Breast epithelium (tissue), 3 donors: ENCODE measurements around the gene FOXE1.

Experiments used
- POLR2A ChIP-seq: fragments of 450-650 bp; IDR thresholded peaks from one replicate; pipeline ENCODE4 v1.6.1; 2016; ENCODE audit warnings: antibody characterized with exemption, mild to moderate bottlenecking, moderate library complexity
- POLR2AphosphoS5 ChIP-seq, 3 donors: sonication (generic); formaldehyde crosslinking; IDR thresholded peaks; one replicate each; pipeline ENCODE4 v1.6.1; 2017; ENCODE audit warnings: antibody characterized with exemption in 3 of 3
- TF ChIP-seq, protein P1 (sequence below), 3 donors: fragments of 450-650 bp; IDR thresholded peaks; one replicate each; pipeline ENCODE4 v1.5.1; 2016 to 2017; ENCODE audit warnings: antibody characterized with exemption in 3 of 3, mild to moderate bottlenecking in 3 of 3, moderate library complexity in 3 of 3

DNA sequence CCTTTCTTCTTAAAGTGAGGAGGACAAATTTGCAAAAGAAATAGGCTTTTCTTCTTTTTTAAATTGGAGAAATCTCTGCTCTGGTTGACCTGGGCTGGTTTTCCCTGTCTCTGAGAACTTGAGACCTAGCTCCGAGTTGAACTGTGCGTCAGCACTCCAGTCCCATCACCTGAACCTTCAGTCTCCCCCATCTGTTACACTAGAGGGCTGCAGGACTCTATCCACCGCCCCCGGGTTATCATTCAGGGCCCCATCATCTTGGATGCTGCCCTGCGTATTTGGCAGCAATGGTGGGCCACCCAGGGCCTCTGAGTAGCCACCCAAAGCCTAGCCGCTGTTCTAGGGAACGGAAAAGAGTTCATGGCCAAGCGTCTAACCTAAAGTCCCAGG lies 2.5 kb downstream of the FOXE1 start:
- TF ChIP-seq, protein P1, sequence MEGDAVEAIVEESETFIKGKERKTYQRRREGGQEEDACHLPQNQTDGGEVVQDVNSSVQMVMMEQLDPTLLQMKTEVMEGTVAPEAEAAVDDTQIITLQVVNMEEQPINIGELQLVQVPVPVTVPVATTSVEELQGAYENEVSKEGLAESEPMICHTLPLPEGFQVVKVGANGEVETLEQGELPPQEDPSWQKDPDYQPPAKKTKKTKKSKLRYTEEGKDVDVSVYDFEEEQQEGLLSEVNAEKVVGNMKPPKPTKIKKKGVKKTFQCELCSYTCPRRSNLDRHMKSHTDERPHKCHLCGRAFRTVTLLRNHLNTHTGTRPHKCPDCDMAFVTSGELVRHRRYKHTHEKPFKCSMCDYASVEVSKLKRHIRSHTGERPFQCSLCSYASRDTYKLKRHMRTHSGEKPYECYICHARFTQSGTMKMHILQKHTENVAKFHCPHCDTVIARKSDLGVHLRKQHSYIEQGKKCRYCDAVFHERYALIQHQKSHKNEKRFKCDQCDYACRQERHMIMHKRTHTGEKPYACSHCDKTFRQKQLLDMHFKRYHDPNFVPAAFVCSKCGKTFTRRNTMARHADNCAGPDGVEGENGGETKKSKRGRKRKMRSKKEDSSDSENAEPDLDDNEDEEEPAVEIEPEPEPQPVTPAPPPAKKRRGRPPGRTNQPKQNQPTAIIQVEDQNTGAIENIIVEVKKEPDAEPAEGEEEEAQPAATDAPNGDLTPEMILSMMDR (IDR thresholded peaks at IDR 0.05) = no peak
- TF ChIP-seq POLR2AphosphoS5 (IDR thresholded peaks at IDR 0.05) (no peak), POLR2A (no peak)
